ENCODE measurements around the gene PLXNA2. TPM values are rescaled to one million over a fixed set of nuclear protein-coding genes. Genes with fewer than 3 reads are reported as not detected.

The PLXNA2 gene
- total and polyA plus RNA-seq, 2 of the 4 experiments (the other 2 are of a cell fraction), result 0.72 to 1.1 TPM

DNA sequence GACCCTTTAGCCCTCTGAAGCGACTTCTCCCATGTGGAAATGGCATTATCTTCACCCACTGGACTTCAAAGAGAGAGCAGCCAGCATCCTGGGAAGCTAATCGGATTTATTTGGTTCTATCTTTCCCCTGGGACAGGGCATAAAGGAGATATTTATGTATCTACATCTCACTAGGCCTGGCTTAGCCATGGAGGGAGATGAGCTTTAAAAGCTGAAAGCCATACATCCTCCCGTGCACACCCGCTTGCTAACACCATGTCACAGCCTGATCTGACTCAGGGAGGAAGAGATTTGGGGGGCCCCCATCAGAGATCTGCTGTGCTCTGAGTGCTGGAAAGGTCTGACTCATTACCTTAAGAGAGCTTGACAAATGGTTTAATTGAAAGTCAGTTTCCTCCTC is 155.9 kb downstream of the PLXNA2 start:
- Histone ChIP-seq H4K5ac (ENCODE audit: low read depth, low read length) (no peak overlapping the region), H3K79me1 (ENCODE audit: low read depth in 1 of 2, low read length in 2 of 2) (no peaks in the 10 kb centered on the region), H2AK5ac (ENCODE audit: low read depth, low read length) (no peak overlapping the region), H3K27ac (ENCODE audit: insufficient read depth, low read length) (no peak overlapping the region), H3K4me3 (ENCODE audit: insufficient read depth, low read depth, low read length) (no peak overlapping the region), H3K9ac (ENCODE audit: low read depth, low read length) (no peak overlapping the region), H3K4ac (ENCODE audit: low read depth, low read length) (no peak overlapping the region), H2BK15ac (ENCODE audit: low read depth, low read length) (no peak overlapping the region), H3K9me3 (ENCODE audit: control insufficient read depth, insufficient read depth, low read length) (no peaks in the 10 kb centered on the region), H2BK5ac (ENCODE audit: low read depth, low read length, poor library complexity, severe bottlenecking) (no peak overlapping the region), H3K18ac (ENCODE audit: low read depth, low read length) (no peak overlapping the region), H3K23ac (ENCODE audit: low read depth, low read length) (no peak overlapping the region), H2BK20ac (ENCODE audit: low read depth, low read length) (no peak overlapping the region), H3K4me1 (ENCODE audit: control insufficient read depth, insufficient read depth, low read length) (peaks cover 12% of the 10 kb centered on the region), H4K20me1 (ENCODE audit: insufficient read depth, low read length) (no peaks in the 10 kb centered on the region; the same call in 1 of the 2 replicates), H3K27me3 (ENCODE audit: control insufficient read depth, insufficient read depth, low read length) (no peaks in the 10 kb centered on the region), H3K36me3 (ENCODE audit: control insufficient read depth, insufficient read depth, low read length) (no peaks in the 10 kb centered on the region), H2AK9ac (replicated peaks; ENCODE audit: low read depth, low read length, poor library complexity) (no peak overlapping the region), H3K9me1 (ENCODE audit: insufficient read depth, low read length) (peaks cover 5% of the 10 kb centered on the region), H4K91ac (ENCODE audit: insufficient read depth, low read depth, low read length) (no peak overlapping the region), H4K8ac (ENCODE audit: low read depth in 2 of 2, low read length in 2 of 2) (no peak overlapping the region), H3K4me2 (ENCODE audit: low read depth, low read length) (no peak overlapping the region), H3K14ac (replicated peaks; ENCODE audit: low read depth, low read length) (no peak overlapping the region), H2AFZ (replicated peaks; ENCODE audit: low read length, poor library complexity) (no peak overlapping the region), H2BK120ac (ENCODE audit: low read depth, low read length) (no peak overlapping the region), H3K56ac (ENCODE audit: extremely low read depth, insufficient read depth, low read length) (no peak overlapping the region)
- TF ChIP-seq POLR2A (IDR thresholded peaks at IDR 0.05; ENCODE audit: low read depth, low read length), result no peak
- no peak for TF ChIP-seq NFE2L2 (IDR thresholded peaks at IDR 0.05; ENCODE audit: low read depth, low read length)
- no peak for TF ChIP-seq MXI1 (IDR thresholded peaks at IDR 0.05; ENCODE audit: borderline replicate concordance, low read depth, low read length)
- no peak for TF ChIP-seq RFX5 (IDR thresholded peaks at IDR 0.05; ENCODE audit: low read depth, low read length)
- intact Hi-C loops (cut with micrococcal nuclease), result no loop called here
- no peak for DNase-seq
- ChIA-PET CTCF (no interaction called here), POLR2A (ENCODE audit: unreplicated experiment) (no interaction called here)
- in situ Hi-C loops (cut with MboI; ENCODE audit: low sequenced_read_pairs), result no loop called here
- no TSS peak for BruUV-seq (replicated peaks)
- dilution Hi-C loops (cut with HindIII; ENCODE audit: low sequenced_read_pairs, unreplicated experiment), result no loop called here
- WGBS, 2 experiments (ENCODE audit: extremely low coverage in 2 of 2, insufficient read length in 1 of 2), result no CpG with 5 or more reads among the region's 4 CpGs
- no peak for ATAC-seq (ENCODE audit: low read depth)
